OCI-LY7 (cell line): ENCODE data around the gene RPS8. TPM values are rescaled to one million over a fixed set of nuclear protein-coding genes. Genes with fewer than 3 reads are reported as not detected.

ENCODE experiments used
- BruUV-seq: library from RNA; stranded (reverse); fragments of 400-500 nt; replicated peaks from 2 replicates; lab custom pipeline; 2021; lab: Mats Ljungman, UMichigan
- CTCF ChIA-PET: fragments of 300-600 bp; sonication (Branson Sonifier 250); formaldehyde crosslinking; loops from one replicate; lab custom pipeline; 2022; ENCODE audit warnings: antibody characterized with exemption; ENCODE audit not compliant: unreplicated experiment; lab: Charles Lee
- POLR2A ChIA-PET: fragments of 300-600 bp; sonication (Branson Sonifier 250); formaldehyde crosslinking; loops from one replicate; lab custom pipeline; 2022; ENCODE audit warnings: antibody characterized with exemption; lab: Charles Lee
- DNase-seq: peaks from one replicate; pipeline ENCODE4 v3.0.0-alpha.2; 2015; ENCODE audit warnings: low spot score
- H2AFZ ChIP-seq: fragments of 200-600 bp; sonication (generic), shearing (Covaris generic); 2 replicates; pipeline ENCODE4 v1.6.1; 2014; ENCODE audit warnings: mild to moderate bottlenecking, antibody characterized with exemption, low read length, moderate library complexity
- H3K27ac ChIP-seq: fragments of 200-600 bp; sonication (generic); 2 replicates; pipeline ENCODE4 v1.5.1; 2014; ENCODE audit warnings: mixed run types, low read depth, mild to moderate bottlenecking, moderate library complexity, low read length, inconsistent platforms; ENCODE audit not compliant: poor library complexity, severe bottlenecking
- H3K36me3 ChIP-seq: fragments of 200-600 bp; sonication (generic); 2 replicates; pipeline ENCODE4 v1.6.1; 2014; ENCODE audit warnings: mild to moderate bottlenecking, antibody characterized with exemption, low read length, moderate library complexity, mixed read lengths; ENCODE audit not compliant: insufficient read depth
- H3K4me1 ChIP-seq: fragments of 200-600 bp; sonication (generic); 2 replicates; pipeline ENCODE4 v1.5.1; 2014; ENCODE audit warnings: mild to moderate bottlenecking, low read length; ENCODE audit not compliant: insufficient read depth, poor library complexity, severe bottlenecking
- H3K4me2 ChIP-seq: fragments of 200-600 bp; sonication (generic); 2 replicates; pipeline ENCODE4 v1.6.1; 2014; ENCODE audit warnings: mild to moderate bottlenecking, low read length
- H3K4me3 ChIP-seq: fragments of 200-600 bp; sonication (generic); 2 replicates; pipeline ENCODE4 v1.5.1; 2014; ENCODE audit warnings: mild to moderate bottlenecking, low read depth, low read length; ENCODE audit not compliant: poor library complexity, severe bottlenecking
- H3K79me2 ChIP-seq: fragments of 200-600 bp; sonication (generic); 2 replicates; pipeline ENCODE4 v1.6.1; 2016; ENCODE audit warnings: low read depth, mild to moderate bottlenecking, low read length, moderate library complexity, mixed read lengths; ENCODE audit not compliant: insufficient read depth
- H3K9me2 ChIP-seq: fragments of 200-600 bp; sonication (generic); 2 replicates; pipeline ENCODE4 v1.6.1; 2016; ENCODE audit warnings: mild to moderate bottlenecking, low read length, mixed read lengths; ENCODE audit not compliant: insufficient read depth
- H3K9me3 ChIP-seq: fragments of 200-600 bp; sonication (generic); 2 replicates; pipeline ENCODE4 v1.6.1; 2014; ENCODE audit warnings: mild to moderate bottlenecking, mixed run types, low read length, mixed read lengths
- H4K20me1 ChIP-seq: fragments of 200-600 bp; sonication (generic); 2 replicates; pipeline ENCODE4 v1.6.1; 2014; ENCODE audit warnings: mild to moderate bottlenecking, antibody characterized with exemption, low read length, moderate library complexity, mixed read lengths; ENCODE audit not compliant: insufficient read depth
- EZH2phosphoT487 ChIP-seq: fragments of 200-600 bp; sonication (generic); IDR thresholded peaks from 2 replicates; pipeline ENCODE4 v1.6.1; 2018; ENCODE audit warnings: low read depth, borderline replicate concordance, mild to moderate bottlenecking, mixed run types, antibody characterized with exemption, low read length, moderate library complexity, mixed read lengths
- intact Hi-C: fragments of 100-400 bp; cut with micrococcal nuclease; formaldehyde crosslinking; loops from one replicate; pipeline ENCODE4 v1.10.0; 2022; ENCODE audit not compliant: unreplicated experiment
- total RNA-seq, 2 experiments: library from RNA; depleted of rRNA in 1 of 2; stranded (reverse); fragments of >200 nt in 1 of 2; shearing (Covaris generic) in 1 of 2; gene quantifications; 2 replicates each; pipeline ENCODE4 v1.2.3, GENCODE V29; 2014 to 2022
- TF ChIP-seq, protein P1 (sequence below): fragments of 200-600 bp; sonication (generic); conservative IDR thresholded peaks from 2 replicates; pipeline ENCODE4 v1.5.1; 2014; ENCODE audit warnings: mild to moderate bottlenecking, antibody characterized with exemption, low read length, moderate library complexity, mixed read lengths

The RPS8 gene
- total RNA-seq, 2 experiments from 2014 or later, result 2,707 to 4,355 TPM

DNA sequence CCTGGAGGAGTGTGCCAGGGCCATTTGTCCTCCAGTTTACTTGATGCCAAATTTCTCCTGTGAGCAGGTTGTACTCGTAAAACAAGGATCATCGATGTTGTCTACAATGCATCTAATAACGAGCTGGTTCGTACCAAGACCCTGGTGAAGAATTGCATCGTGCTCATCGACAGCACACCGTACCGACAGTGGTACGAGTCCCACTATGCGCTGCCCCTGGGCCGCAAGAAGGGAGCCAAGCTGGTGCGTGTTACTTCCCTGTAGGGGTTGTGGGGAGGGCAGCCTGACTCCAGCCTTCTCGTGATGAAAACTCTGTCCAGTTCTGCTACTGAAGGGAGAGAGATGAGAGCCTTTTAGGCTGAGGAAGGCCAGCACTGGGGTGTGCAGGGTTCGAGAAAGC lies 2.2 kb downstream of the RPS8 start:
- no peak overlapping the region for H2AFZ ChIP-seq
- intact Hi-C loops, result no loop called here
- no peak for DNase-seq
- peaks cover 32% of the 10 kb centered on the region for H3K4me1 ChIP-seq
- no peaks in the 10 kb centered on the region for H3K9me2 ChIP-seq
- ChIA-PET CTCF (no interaction called here), POLR2A (interaction anchor here (0.7 to 4.4 kb wide), 4 partner anchors 29 to 65 kb away, joined by 3 to 22 read pairs (median 10); no protein-coding TSS in a partner anchor)
- H3K79me2 ChIP-seq, result peaks cover 54% of the 10 kb centered on the region
- peak overlapping the region; percentile 93 for H3K4me2 ChIP-seq
- peak overlapping the region; percentile 68 for H3K27ac ChIP-seq
- no peaks in the 10 kb centered on the region for H3K9me3 ChIP-seq
- TF ChIP-seq, protein P1, sequence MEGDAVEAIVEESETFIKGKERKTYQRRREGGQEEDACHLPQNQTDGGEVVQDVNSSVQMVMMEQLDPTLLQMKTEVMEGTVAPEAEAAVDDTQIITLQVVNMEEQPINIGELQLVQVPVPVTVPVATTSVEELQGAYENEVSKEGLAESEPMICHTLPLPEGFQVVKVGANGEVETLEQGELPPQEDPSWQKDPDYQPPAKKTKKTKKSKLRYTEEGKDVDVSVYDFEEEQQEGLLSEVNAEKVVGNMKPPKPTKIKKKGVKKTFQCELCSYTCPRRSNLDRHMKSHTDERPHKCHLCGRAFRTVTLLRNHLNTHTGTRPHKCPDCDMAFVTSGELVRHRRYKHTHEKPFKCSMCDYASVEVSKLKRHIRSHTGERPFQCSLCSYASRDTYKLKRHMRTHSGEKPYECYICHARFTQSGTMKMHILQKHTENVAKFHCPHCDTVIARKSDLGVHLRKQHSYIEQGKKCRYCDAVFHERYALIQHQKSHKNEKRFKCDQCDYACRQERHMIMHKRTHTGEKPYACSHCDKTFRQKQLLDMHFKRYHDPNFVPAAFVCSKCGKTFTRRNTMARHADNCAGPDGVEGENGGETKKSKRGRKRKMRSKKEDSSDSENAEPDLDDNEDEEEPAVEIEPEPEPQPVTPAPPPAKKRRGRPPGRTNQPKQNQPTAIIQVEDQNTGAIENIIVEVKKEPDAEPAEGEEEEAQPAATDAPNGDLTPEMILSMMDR, result no peak
- TF ChIP-seq EZH2phosphoT487, result no peak
- peak overlapping the region; percentile 99 for H3K4me3 ChIP-seq
- BruUV-seq, result no TSS peak
- H3K36me3 ChIP-seq, result peaks cover 69% of the 10 kb centered on the region
- peaks cover 10% of the 10 kb centered on the region for H4K20me1 ChIP-seq

DNA sequence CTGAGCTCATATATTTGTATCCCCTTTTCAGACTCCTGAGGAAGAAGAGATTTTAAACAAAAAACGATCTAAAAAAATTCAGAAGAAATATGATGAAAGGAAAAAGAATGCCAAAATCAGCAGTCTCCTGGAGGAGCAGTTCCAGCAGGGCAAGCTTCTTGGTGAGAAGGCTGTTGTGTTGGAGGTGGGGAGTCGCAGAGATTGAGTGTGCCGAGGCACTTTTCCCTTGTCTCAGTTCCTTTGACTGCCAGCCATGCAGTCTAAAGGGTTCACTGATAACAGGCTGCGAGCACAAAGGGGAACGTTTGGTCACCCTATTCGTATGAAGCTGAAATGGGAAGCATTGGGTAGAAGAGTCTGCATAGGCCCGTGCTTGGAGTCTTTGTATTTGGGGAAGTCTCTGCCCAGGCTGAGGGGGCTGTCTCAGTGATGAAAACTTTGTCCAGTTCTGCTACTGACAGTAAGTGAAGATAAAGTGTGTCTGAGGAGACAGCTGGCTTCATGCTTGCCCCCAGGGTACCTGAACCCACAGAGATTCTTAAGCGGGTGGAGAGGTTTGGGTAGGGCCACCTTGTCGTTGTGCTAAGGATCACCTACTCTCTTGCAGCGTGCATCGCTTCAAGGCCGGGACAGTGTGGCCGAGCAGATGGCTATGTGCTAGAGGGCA lies 2.8 kb downstream of the RPS8 start:
- BruUV-seq, result no TSS peak
- ChIA-PET CTCF (no interaction called here), POLR2A (interaction anchor here (0.7 to 4.4 kb wide), 4 partner anchors 28 to 66 kb away, joined by 3 to 22 read pairs (median 10); no protein-coding TSS in a partner anchor)
- H3K4me2 ChIP-seq, result peak overlapping the region; percentile 93
- peaks cover 54% of the 10 kb centered on the region for H3K79me2 ChIP-seq
- peaks cover 71% of the 10 kb centered on the region for H3K36me3 ChIP-seq
- no peaks in the 10 kb centered on the region for H3K9me3 ChIP-seq
- DNase-seq, result no peak
- no peaks in the 10 kb centered on the region for H3K9me2 ChIP-seq
- intact Hi-C loops, result no loop called here
- H3K4me3 ChIP-seq, result peak overlapping the region; percentile 99
- TF ChIP-seq, protein P1, result no peak
- TF ChIP-seq EZH2phosphoT487, result no peak
- H4K20me1 ChIP-seq, result peaks cover 10% of the 10 kb centered on the region
- no peak overlapping the region for H2AFZ ChIP-seq
- peaks cover 34% of the 10 kb centered on the region for H3K4me1 ChIP-seq
- H3K27ac ChIP-seq, result peak overlapping the region; percentile 68
